GM12878 (cell line): ENCODE results near the gene CGB5. TPM values are rescaled to one million over a fixed set of nuclear protein-coding genes. Genes with fewer than 3 reads are reported as not detected.
A peak's percentile ranks its signal among the peaks of the same experiment; 100 is the strongest.

ENCODE experiments used
- ATF3 ChIP-seq: IDR thresholded peaks from 2 replicates; pipeline ENCODE4 v1.6.1; 2011; ENCODE audit warnings: low read depth, mild to moderate bottlenecking, low read length, moderate library complexity, borderline replicate concordance; ENCODE audit errors: extremely low read depth
- BACH1 ChIP-seq: fragments of 450-650 bp; IDR thresholded peaks from 2 replicates; pipeline ENCODE4 v1.6.1; 2017; ENCODE audit warnings: mild to moderate bottlenecking, borderline replicate concordance
- CHD4 ChIP-seq: fragments of 200-600 bp; sonication (generic); IDR thresholded peaks from 2 replicates; pipeline ENCODE4 v1.6.1; 2016; ENCODE audit warnings: mild to moderate bottlenecking
- EGR1 ChIP-seq, 2 experiments: IDR thresholded peaks; 1 replicate in 1 of 2; 2 replicates in 1 of 2; pipeline ENCODE4 v1.6.1; 2011 to 2012; ENCODE audit warnings: low read depth in 2 of 2, low read length in 2 of 2, borderline replicate concordance in 1 of 2, mild to moderate bottlenecking in 1 of 2, moderate library complexity in 1 of 2
- HDAC6 ChIP-seq: fragments of 200-600 bp; sonication (generic); IDR thresholded peaks from one replicate; pipeline ENCODE4 v1.8.0; 2017; ENCODE audit warnings: antibody characterized with exemption; ENCODE audit not compliant: unreplicated experiment
- HDGF ChIP-seq: fragments of 450-650 bp; IDR thresholded peaks from 2 replicates; pipeline ENCODE4 v1.6.1; 2016; ENCODE audit warnings: antibody characterized with exemption
- JUND ChIP-seq: IDR thresholded peaks from 2 replicates; pipeline ENCODE4 v1.6.1; 2012; ENCODE audit warnings: low read depth, mild to moderate bottlenecking, low read length, improper control_type of control experiment, moderate library complexity
- MAX ChIP-seq: IDR thresholded peaks from 2 replicates; pipeline ENCODE4 v1.6.1; 2012; ENCODE audit warnings: low read depth, low read length, improper control_type of control experiment
- MXI1 ChIP-seq: fragments of 150-350 bp; IDR thresholded peaks from 2 replicates; pipeline ENCODE4 v1.6.1; 2011; ENCODE audit warnings: low read depth, mild to moderate bottlenecking, inconsistent platforms, low read length, improper control_type of control experiment
- MYB ChIP-seq: fragments of 150-350 bp; IDR thresholded peaks from 2 replicates; pipeline ENCODE4 v1.6.1; 2014; ENCODE audit warnings: mild to moderate bottlenecking, low read depth, low read length, borderline replicate concordance
- NBN ChIP-seq: fragments of 450-650 bp; IDR thresholded peaks from 2 replicates; pipeline ENCODE4 v1.6.1; 2016
- PAX5 ChIP-seq: IDR thresholded peaks from 2 replicates; pipeline ENCODE4 v1.6.1; 2011; ENCODE audit warnings: low read depth, low read length, borderline replicate concordance
- PML ChIP-seq: IDR thresholded peaks from 2 replicates; pipeline ENCODE4 v1.6.1; 2012; ENCODE audit warnings: low read length, inconsistent platforms
- POLR2A ChIP-seq: IDR thresholded peaks from 2 replicates; pipeline ENCODE4 v1.6.1; 2011; ENCODE audit warnings: low read depth, mild to moderate bottlenecking, low read length
- SIX5 ChIP-seq: IDR thresholded peaks from 2 replicates; pipeline ENCODE4 v1.6.1; 2011; ENCODE audit warnings: mild to moderate bottlenecking, low read depth, low read length, moderate library complexity; ENCODE audit not compliant: severe bottlenecking
- TARDBP ChIP-seq: IDR thresholded peaks from 2 replicates; pipeline ENCODE4 v1.6.1; 2016; ENCODE audit warnings: borderline replicate concordance
- TCF12 ChIP-seq: IDR thresholded peaks from 2 replicates; pipeline ENCODE4 v1.6.1; 2011; ENCODE audit warnings: low read depth, mild to moderate bottlenecking, low read length
- YBX1 ChIP-seq: fragments of 450-650 bp; IDR thresholded peaks from 2 replicates; pipeline ENCODE4 v1.6.1; 2016; ENCODE audit warnings: antibody characterized with exemption
- ZBTB33 ChIP-seq: fragments of 450-650 bp; IDR thresholded peaks from 2 replicates; pipeline ENCODE4 v1.6.1; 2017; ENCODE audit warnings: mild to moderate bottlenecking
- ZNF207 ChIP-seq: fragments of 450-650 bp; IDR thresholded peaks from 2 replicates; pipeline ENCODE4 v1.6.1; 2014; ENCODE audit warnings: antibody characterized with exemption, mild to moderate bottlenecking, borderline replicate concordance
- ZNF592 ChIP-seq: fragments of 450-650 bp; IDR thresholded peaks from 2 replicates; pipeline ENCODE4 v1.6.1; 2017; ENCODE audit warnings: mild to moderate bottlenecking, moderate library complexity
- ZSCAN29 ChIP-seq: fragments of 450-650 bp; IDR thresholded peaks from 2 replicates; pipeline ENCODE4 v1.6.1; 2017; ENCODE audit warnings: mild to moderate bottlenecking, moderate library complexity
- polyA plus RNA-seq, 11 experiments: library from polyadenylated mRNA; depleted of rRNA in 4 of 11; unstranded in 6 of 11; stranded (reverse) in 5 of 11; fragments of >200 nt; fragmentation: Nextera tagmentation in 4 of 11; fragmentation: Illumina TruSeq in 1 of 11; extraction: Ambion mirVana in 4 of 11; extraction: Trizol in 1 of 11; gene quantifications; 1 replicate in 1 of 11; 2 replicates in 10 of 11; pipeline versions ENCODE4 v1.2.1 to v1.2.3, GENCODE V29; 2011 to 2016; ENCODE audit warnings: inconsistent platforms in 2 of 11, missing spikeins in 2 of 11, low read depth in 1 of 11
- total RNA-seq, 4 experiments: library from RNA; depleted of rRNA in 3 of 4; stranded (reverse); fragments of >200 nt in 3 of 4; fragmentation: Illumina TruSeq in 1 of 4; extraction: Trizol in 1 of 4; gene quantifications; 2 replicates each; pipeline versions ENCODE4 v1.2.1 to v1.2.3, GENCODE V29; 2013 to 2021
- TF ChIP-seq, protein P1 (sequence below): fragments of 450-650 bp; IDR thresholded peaks from 2 replicates; pipeline ENCODE4 v1.6.1; 2016; ENCODE audit warnings: mild to moderate bottlenecking

The CGB5 gene
- total and polyA plus RNA-seq, 10 of the 15 experiments (the other 5 are each of a cell fraction or from before 2014, with no cell fraction given): not detected

DNA sequence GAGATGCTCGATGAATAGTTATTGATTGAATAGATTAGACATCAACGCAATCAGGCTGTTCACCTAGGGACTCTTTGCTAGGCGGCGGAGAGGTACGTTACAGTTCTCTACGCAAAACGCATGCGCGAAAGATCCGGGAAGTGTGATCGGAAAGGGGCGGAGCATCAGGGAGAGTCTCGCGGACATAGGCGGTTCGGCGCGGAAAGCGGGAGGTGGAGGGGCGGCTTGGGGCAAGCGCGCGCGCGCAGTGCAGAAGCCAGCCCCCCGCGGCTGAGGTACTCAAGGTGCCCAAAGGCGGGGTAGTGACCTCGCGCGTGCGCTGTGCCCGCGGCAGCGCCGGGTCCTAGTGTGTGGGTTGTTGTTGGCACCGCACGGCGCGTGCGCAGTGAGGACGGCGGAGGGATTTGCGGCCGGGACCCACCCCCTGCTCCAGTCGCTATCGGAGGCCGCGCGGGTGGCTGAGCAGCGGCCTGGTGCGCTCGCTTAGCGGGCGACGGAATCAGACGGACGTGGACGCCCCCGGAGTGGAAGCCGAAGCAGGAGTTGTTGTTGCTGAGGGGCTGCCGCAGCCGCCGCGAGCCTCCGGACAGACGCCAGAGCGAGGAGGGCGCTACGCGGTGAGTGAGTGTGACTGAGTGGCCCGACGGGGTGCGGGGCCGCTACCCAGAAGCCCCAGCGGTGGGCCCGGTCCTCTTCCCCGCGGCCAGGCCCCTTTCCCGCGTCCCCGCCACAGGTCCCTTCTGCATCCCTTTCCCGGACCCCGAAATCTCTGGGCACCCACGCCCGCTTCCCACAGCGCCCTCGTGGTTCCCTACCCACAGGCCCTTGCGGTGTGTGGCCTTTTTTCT is 41.6 kb downstream of the CGB5 start, which contains the start of gene SNRNP70 (continued):
- 0 out of 2 replicates have a peak, but pooled peaks have one; percentile 40 for TF ChIP-seq PAX5
- TF ChIP-seq EGR1 (IDR thresholded peaks at IDR 0.05; ENCODE audit: borderline replicate concordance in 1 of 2, low read depth in 2 of 2, low read length in 2 of 2): 0 out of 3 replicates have a peak, but pooled peaks of 1 of the 2 experiments have one; percentile 51
- no peak for TF ChIP-seq ZNF592
- no peak for TF ChIP-seq MYB
- TF ChIP-seq ATF3: no peak
- TF ChIP-seq CHD4: no peak
- peak; percentile 22 for TF ChIP-seq TARDBP
- TF ChIP-seq ZSCAN29: no peak
- no peak for TF ChIP-seq YBX1
- 0 out of 2 replicates have a peak, but pooled peaks have one; percentile 17 for TF ChIP-seq JUND
- peak; percentile 70 for TF ChIP-seq HDAC6
- peak; percentile 91; the same call in 1 of the 2 replicates for TF ChIP-seq PML
- TF ChIP-seq POLR2A: peak; percentile 100
- no peak for TF ChIP-seq SIX5
- peak; percentile 80 for TF ChIP-seq NBN
- TF ChIP-seq MXI1: peak; percentile 47
- peak; percentile 71; the same call in 1 of the 2 replicates for TF ChIP-seq ZNF207
- TF ChIP-seq MAX: peak; percentile 57; the same call in 1 of the 2 replicates
- peak; percentile 62; the same call in 1 of the 2 replicates for TF ChIP-seq HDGF
- TF ChIP-seq, protein P1, sequence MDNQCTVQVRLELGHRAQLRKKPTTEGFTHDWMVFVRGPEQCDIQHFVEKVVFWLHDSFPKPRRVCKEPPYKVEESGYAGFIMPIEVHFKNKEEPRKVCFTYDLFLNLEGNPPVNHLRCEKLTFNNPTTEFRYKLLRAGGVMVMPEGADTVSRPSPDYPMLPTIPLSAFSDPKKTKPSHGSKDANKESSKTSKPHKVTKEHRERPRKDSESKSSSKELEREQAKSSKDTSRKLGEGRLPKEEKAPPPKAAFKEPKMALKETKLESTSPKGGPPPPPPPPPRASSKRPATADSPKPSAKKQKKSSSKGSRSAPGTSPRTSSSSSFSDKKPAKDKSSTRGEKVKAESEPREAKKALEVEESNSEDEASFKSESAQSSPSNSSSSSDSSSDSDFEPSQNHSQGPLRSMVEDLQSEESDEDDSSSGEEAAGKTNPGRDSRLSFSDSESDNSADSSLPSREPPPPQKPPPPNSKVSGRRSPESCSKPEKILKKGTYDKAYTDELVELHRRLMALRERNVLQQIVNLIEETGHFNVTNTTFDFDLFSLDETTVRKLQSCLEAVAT: peak; percentile 65
- peak; percentile 84 for TF ChIP-seq BACH1
- TF ChIP-seq ZBTB33: no peak; the same call in 1 of the 2 replicates
- no peak for TF ChIP-seq TCF12
